ENCODE measurements around the gene BEX4. TPM values are rescaled to one million over a fixed set of nuclear protein-coding genes. Genes with fewer than 3 reads are reported as not detected.

BEX4 gene
- total RNA-seq, 1 donor from 2014 or later = 85.0 TPM

GRCh38 chrX:103240155-103240554, 25.2 kb downstream of the BEX4 start:
- no peak overlapping the region for H3K27ac Mint-ChIP-seq (ENCODE audit: unreplicated experiment)
- H3K9me3 Mint-ChIP-seq (ENCODE audit: unreplicated experiment) = no peaks in the 10 kb centered on the region
- H3K4me1 Mint-ChIP-seq (ENCODE audit: unreplicated experiment) = peaks cover 3% of the 10 kb centered on the region
- no peak for DNase-seq (ENCODE audit: low spot score)
- no peaks in the 10 kb centered on the region for H3K36me3 Mint-ChIP-seq (ENCODE audit: low read depth, unreplicated experiment)
- no peak overlapping the region for H3K4me3 Mint-ChIP-seq (ENCODE audit: unreplicated experiment)
- no peak for TF ChIP-seq CTCF (IDR thresholded peaks at IDR 0.05; ENCODE audit: unreplicated experiment)
- peaks cover 6% of the 10 kb centered on the region for H3K27me3 Mint-ChIP-seq (ENCODE audit: unreplicated experiment)

GRCh38 chrX:103248553-103248952, 33.6 kb downstream of the BEX4 start:
- H3K4me1 Mint-ChIP-seq (ENCODE audit: unreplicated experiment) = peaks cover under 1% of the 10 kb centered on the region
- no peaks in the 10 kb centered on the region for H3K27me3 Mint-ChIP-seq (ENCODE audit: unreplicated experiment)
- TF ChIP-seq CTCF (IDR thresholded peaks at IDR 0.05; ENCODE audit: unreplicated experiment) = peak; percentile 36
- H3K36me3 Mint-ChIP-seq (ENCODE audit: low read depth, unreplicated experiment) = peaks cover 3% of the 10 kb centered on the region
- H3K4me3 Mint-ChIP-seq (ENCODE audit: unreplicated experiment) = no peak overlapping the region
- H3K27ac Mint-ChIP-seq (ENCODE audit: unreplicated experiment) = no peak overlapping the region
- DNase-seq (ENCODE audit: low spot score) = no peak
- H3K9me3 Mint-ChIP-seq (ENCODE audit: unreplicated experiment) = no peaks in the 10 kb centered on the region

GRCh38 chrX:103249805-103250204, 34.9 kb downstream of the BEX4 start:
- DNase-seq (ENCODE audit: low spot score) = no peak
- no peaks in the 10 kb centered on the region for H3K9me3 Mint-ChIP-seq (ENCODE audit: unreplicated experiment)
- TF ChIP-seq CTCF (IDR thresholded peaks at IDR 0.05; ENCODE audit: unreplicated experiment) = no peak
- peaks cover 9% of the 10 kb centered on the region for H3K4me1 Mint-ChIP-seq (ENCODE audit: unreplicated experiment)
- peaks cover 5% of the 10 kb centered on the region for H3K36me3 Mint-ChIP-seq (ENCODE audit: low read depth, unreplicated experiment)
- H3K4me3 Mint-ChIP-seq (ENCODE audit: unreplicated experiment) = no peak overlapping the region
- peak overlapping the region; percentile 24 for H3K27ac Mint-ChIP-seq (ENCODE audit: unreplicated experiment)
- no peaks in the 10 kb centered on the region for H3K27me3 Mint-ChIP-seq (ENCODE audit: unreplicated experiment)

- no peak for DNase-seq (ENCODE audit: low spot score)
- H3K36me3 Mint-ChIP-seq (ENCODE audit: low read depth, unreplicated experiment) = peaks cover 5% of the 10 kb centered on the region
- no peaks in the 10 kb centered on the region for H3K9me3 Mint-ChIP-seq (ENCODE audit: unreplicated experiment)
- H3K27me3 Mint-ChIP-seq (ENCODE audit: unreplicated experiment) = peaks cover 3% of the 10 kb centered on the region
- peaks cover 15% of the 10 kb centered on the region for H3K4me1 Mint-ChIP-seq (ENCODE audit: unreplicated experiment)
- H3K4me3 Mint-ChIP-seq (ENCODE audit: unreplicated experiment) = no peak overlapping the region
- H3K27ac Mint-ChIP-seq (ENCODE audit: unreplicated experiment) = no peak overlapping the region
- TF ChIP-seq CTCF (IDR thresholded peaks at IDR 0.05; ENCODE audit: unreplicated experiment) = no peak
Observed at GRCh38 chrX:103250977-103251376, 36.1 kb downstream of the BEX4 start.

- H3K9me3 Mint-ChIP-seq (ENCODE audit: unreplicated experiment) = no peaks in the 10 kb centered on the region
- H3K27me3 Mint-ChIP-seq (ENCODE audit: unreplicated experiment) = peaks cover 3% of the 10 kb centered on the region
- peak overlapping the region; percentile 98 for H3K4me3 Mint-ChIP-seq (ENCODE audit: unreplicated experiment)
- peak; percentile 6 for DNase-seq (ENCODE audit: low spot score)
- H3K4me1 Mint-ChIP-seq (ENCODE audit: unreplicated experiment) = peaks cover 15% of the 10 kb centered on the region
- TF ChIP-seq CTCF (IDR thresholded peaks at IDR 0.05; ENCODE audit: unreplicated experiment) = no peak
- peak overlapping the region; percentile 99 for H3K27ac Mint-ChIP-seq (ENCODE audit: unreplicated experiment)
- peaks cover 5% of the 10 kb centered on the region for H3K36me3 Mint-ChIP-seq (ENCODE audit: low read depth, unreplicated experiment)
Observed at GRCh38 chrX:103253608-103254007, 38.7 kb downstream of the BEX4 start.
